OCI-LY3 (cell line): ENCODE measurements around the gene HLF.

ENCODE experiments used
- EZH2phosphoT487 ChIP-seq: fragments of 200-600 bp; shearing (Covaris generic); IDR thresholded peaks from 2 replicates; pipeline ENCODE4 v1.6.1; 2018; ENCODE audit warnings: antibody characterized with exemption, mixed run types, low read depth
- TF ChIP-seq, protein P1 (sequence below): fragments of 200-600, 300-600 bp; sonication (generic); IDR thresholded peaks from 2 replicates; pipeline ENCODE4 v1.5.1; 2014; ENCODE audit warnings: antibody characterized with exemption, low read length, low read depth

- TF ChIP-seq, protein P1, sequence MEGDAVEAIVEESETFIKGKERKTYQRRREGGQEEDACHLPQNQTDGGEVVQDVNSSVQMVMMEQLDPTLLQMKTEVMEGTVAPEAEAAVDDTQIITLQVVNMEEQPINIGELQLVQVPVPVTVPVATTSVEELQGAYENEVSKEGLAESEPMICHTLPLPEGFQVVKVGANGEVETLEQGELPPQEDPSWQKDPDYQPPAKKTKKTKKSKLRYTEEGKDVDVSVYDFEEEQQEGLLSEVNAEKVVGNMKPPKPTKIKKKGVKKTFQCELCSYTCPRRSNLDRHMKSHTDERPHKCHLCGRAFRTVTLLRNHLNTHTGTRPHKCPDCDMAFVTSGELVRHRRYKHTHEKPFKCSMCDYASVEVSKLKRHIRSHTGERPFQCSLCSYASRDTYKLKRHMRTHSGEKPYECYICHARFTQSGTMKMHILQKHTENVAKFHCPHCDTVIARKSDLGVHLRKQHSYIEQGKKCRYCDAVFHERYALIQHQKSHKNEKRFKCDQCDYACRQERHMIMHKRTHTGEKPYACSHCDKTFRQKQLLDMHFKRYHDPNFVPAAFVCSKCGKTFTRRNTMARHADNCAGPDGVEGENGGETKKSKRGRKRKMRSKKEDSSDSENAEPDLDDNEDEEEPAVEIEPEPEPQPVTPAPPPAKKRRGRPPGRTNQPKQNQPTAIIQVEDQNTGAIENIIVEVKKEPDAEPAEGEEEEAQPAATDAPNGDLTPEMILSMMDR: no peak
- no peak for TF ChIP-seq EZH2phosphoT487
Measured at GRCh38 chr17:55289106-55289446, 24.3 kb downstream of the HLF start.
